ENCODE data around the gene ZNF45.

- TF ChIP-seq AKNA (CRISPR knock-in tag; IDR thresholded peaks at IDR 0.05; ENCODE audit: borderline replicate concordance) (no peak), CTCF (CRISPR knock-in tag; IDR thresholded peaks at IDR 0.05) (no peak), STAT5B (CRISPR knock-in tag; IDR thresholded peaks at IDR 0.05) (no peak), MAF1 (CRISPR knock-in tag; IDR thresholded peaks at IDR 0.05; ENCODE audit: borderline replicate concordance) (no peak), EZH2 (conservative IDR thresholded peaks at IDR 0.05; ENCODE audit: low read depth, low read length) (no peak), SP1 (IDR thresholded peaks at IDR 0.05) (no peak), SP1 (CRISPR knock-in tag; IDR thresholded peaks at IDR 0.05) (no peak), ZBTB26 (CRISPR knock-in tag; IDR thresholded peaks at IDR 0.05; ENCODE audit: borderline replicate concordance) (no peak), TGIF2 (CRISPR knock-in tag; IDR thresholded peaks at IDR 0.05) (no peak)
Observed at GRCh38 chr19:43928820-43929219, 6.3 kb downstream of the ZNF45 start.
